GM12892 (cell line): ENCODE measurements around the gene DYNLT2.
"Not testable (repeated sequence)": the region's sequence is repeated elsewhere in the genome, so short reads cannot be mapped to it uniquely, and the experiment has no call there.

Experiments
- DNase-seq: peaks from one replicate; pipeline ENCODE4 v3.0.0; 2011; ENCODE audit not compliant: insufficient read length
- FAIRE-seq: peaks from 2 replicates; lab custom pipeline; 2011; peaks lifted over from hg19 to GRCh38; lab: Jason Lieb, UNC
- POLR2A ChIP-seq: IDR thresholded peaks from 2 replicates; pipeline ENCODE4 v1.6.1; 2011; ENCODE audit warnings: low read depth, low read length, control low read depth
- POLR2AphosphoS5 ChIP-seq: IDR thresholded peaks from 2 replicates; pipeline ENCODE4 v1.6.1; 2011; ENCODE audit warnings: low read depth, low read length, control low read depth
- TAF1 ChIP-seq: IDR thresholded peaks from 2 replicates; pipeline ENCODE4 v1.6.1; 2011; ENCODE audit warnings: low read depth, mild to moderate bottlenecking, control low read depth, low read length, borderline replicate concordance

The DYNLT2 gene

DNA sequence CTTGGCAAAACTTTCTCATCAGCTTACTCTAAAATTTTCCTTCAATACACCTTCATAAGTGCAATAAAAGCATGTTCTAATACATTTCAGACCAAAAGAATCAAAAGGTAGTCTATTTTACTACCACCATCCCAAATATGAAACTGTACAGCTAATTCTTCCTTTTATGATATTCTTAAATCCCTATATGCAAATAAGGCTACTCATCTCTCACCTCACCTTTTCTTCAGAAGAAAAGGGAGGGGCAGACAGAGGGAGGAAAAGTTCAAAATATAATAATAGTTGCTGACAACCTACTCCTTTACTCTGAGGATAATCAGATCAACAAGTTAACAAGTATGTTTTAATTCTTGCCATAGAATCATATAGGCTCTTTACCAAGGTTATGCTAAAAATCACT, 42.1 kb downstream of the DYNLT2 start:
- FAIRE-seq (no peak), DNase-seq (no peak)
- TF ChIP-seq TAF1 (no peak), POLR2A (no peak), POLR2AphosphoS5 (no peak)

DNA sequence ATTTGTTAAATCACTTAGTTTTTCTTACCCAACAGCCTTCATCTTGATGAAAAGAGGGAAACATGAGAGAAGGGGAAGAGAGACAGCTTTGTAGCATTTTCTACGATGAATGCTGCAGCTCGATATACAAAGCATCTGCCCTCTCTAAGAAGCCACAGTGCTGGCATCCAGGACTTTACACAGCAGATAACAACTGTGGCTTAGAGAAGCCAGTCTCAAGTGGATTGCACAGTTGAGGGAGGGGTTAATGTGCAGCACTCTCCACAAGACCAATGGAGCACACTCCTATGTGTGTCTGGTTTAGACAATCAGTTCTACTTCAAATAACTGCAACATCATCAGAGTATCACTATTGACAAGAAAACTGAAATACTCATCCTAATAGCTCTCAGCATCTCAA, 43.6 kb downstream of the DYNLT2 start:
- no peak for DNase-seq
- TF ChIP-seq POLR2AphosphoS5 (no peak), TAF1 (no peak), POLR2A (no peak)
- FAIRE-seq: peak; percentile 17

DNA sequence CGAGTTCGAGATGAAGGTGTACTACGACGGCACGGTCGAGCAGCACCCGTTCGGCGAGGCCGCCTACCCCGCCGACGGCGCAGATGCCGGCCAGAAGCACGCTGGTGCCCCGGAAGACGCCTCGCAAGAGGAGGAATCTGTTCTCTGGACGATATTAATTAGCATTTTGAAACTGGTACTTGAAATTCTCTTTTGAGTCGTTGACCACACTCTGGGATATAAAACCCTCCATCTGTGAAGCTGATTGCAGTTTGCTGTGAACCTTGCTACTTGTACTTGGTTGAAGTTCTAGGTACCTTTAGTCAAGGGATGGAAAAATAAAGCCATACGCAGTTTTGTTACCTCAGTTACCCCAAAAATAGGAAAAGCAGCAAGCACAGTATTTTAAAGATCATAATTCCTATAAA, 48.5 kb downstream of the DYNLT2 start:
- FAIRE-seq (no peak), DNase-seq (peak; percentile 22)
- no peak for TF ChIP-seq TAF1
- TF ChIP-seq POLR2A: no peak; the same call in 1 of the 2 replicates
- no peak for TF ChIP-seq POLR2AphosphoS5

DNA sequence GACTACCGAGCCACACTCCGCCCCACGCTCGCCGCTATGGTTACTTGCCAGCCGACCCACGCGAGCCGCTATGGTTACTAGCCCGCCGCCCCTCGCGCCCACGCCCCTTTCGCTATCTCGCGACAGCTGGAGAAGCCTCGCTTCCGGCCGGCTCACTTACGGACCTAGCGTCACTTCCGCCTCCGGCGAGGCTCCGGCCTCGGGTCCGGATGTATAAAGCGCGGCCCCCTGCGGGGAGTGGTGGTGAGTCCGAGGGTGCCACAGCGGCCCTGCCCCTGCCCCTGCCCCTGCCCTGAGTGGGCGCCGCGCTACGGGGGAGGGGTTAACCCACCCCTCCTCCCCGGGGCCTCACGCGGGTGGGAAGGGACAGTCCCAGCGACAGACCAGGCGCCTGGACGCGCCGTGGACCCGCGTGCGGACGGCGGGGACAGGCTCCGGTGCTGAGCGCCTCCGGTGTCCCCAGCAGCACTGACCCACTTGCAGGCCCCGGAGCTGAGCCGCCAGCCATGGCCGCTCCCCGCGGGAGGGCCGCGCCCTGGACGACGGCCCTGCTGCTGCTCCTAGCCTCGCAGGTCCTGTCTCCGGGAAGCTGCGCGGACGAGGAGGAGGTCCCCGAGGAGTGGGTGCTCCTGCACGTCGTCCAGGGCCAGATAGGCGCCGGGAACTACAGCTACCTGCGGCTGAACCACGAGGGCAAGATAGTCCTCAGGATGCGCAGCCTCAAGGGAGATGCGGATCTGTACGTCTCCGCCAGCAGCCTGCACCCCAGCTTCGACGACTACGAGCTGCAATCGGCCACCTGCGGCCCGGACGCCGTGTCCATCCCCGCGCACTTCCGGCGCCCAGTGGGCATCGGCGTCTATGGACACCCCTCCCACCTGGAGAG, 49.2 kb downstream of the DYNLT2 start, which contains the start of the genes C6orf120 and WDR27:
TSS of gene C6orf120 (plus strand) at position 173 of the 886 bp plus-strand sequence. CDS start at position 507, 334 bp downstream.
TSS of gene WDR27 (minus strand) at position 76 of the 886 bp plus-strand sequence. CDS start 13,024 bp downstream, outside the sequence.
- peak; percentile 95 for FAIRE-seq
- peak; percentile 90 for DNase-seq
- TF ChIP-seq POLR2AphosphoS5 (peak; percentile 85), POLR2A (peak; percentile 93), TAF1 (peak; percentile 70; the same call in 1 of the 2 replicates)

DNA sequence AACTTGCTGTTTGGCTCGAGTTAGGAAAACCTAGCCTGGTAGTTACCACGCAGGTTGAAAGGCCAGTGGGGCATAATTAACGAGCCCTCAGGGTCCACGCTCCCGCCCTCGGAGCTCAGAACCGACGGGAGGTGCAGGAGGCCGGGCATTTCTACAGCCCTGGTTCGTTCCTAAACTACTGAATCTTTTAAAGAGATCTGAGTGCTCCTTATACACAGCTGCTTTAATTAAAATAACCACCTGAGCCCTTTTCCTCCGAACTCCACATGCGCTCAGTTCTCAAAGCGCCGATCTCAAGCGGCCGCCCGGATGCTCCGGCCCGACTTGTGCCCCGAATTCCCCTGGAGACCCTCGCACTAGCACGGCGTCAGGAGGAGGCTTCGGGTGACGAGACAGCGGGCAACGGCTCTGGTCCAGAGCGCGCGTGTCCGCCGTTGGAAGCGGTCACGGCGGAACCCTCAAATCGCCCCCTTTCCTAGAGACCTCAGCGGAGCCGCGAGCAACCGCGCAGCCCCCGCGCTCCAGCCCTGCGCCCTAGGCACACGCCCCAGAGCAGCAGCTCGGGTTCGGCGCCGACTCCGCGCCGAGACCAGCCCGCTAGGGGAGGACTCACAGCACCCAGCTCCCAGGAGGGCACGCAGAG, 49.9 kb downstream of the DYNLT2 start:
- TF ChIP-seq POLR2A: no peak
- no peak for TF ChIP-seq TAF1
- no peak for TF ChIP-seq POLR2AphosphoS5
- no peak for FAIRE-seq
- DNase-seq: no peak

DNA sequence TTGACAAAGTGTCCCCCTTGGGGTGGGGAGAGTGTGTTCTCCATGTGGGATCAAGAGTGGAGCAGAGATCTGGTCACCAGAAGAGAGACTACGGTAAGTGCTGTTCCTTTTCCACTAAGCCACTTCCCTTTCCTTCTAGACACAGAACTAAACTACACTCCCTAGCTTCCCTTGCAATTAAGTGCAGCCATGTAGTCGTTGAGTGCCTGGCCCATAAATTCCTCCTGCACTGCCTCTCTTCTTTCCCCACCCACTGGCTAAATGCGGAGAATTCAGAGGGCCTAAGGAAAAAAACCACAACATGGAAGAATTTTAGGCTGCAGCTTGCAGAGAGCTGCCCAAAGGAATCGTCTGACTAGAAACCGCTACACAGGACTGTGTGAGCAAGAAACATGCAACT, 51.1 kb downstream of the DYNLT2 start:
- no peak for TF ChIP-seq POLR2A
- TF ChIP-seq TAF1: no peak
- TF ChIP-seq POLR2AphosphoS5: no peak
- no peak for FAIRE-seq
- DNase-seq: no peak

DNA sequence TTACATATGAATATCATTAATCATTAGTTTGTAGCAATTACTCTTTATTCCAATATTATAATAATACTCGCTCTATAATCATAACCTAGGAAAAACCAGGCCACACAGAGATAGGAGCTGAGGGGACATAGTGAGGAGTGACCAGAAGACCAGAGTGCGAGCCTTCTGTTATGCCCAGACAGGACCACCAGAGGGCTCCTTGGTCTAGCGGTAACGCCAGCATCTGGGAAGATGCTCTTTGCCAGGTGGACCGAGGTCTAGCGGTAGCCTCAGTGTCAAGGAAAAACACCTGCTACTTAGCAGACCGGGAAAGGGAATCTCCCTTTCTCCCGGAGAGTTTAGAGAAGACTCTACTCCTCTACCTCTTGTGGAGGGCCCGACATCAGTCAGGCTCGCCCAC, 54.3 kb downstream of the DYNLT2 start:
- FAIRE-seq, DNase-seq: not testable (repeated sequence)

DNA sequence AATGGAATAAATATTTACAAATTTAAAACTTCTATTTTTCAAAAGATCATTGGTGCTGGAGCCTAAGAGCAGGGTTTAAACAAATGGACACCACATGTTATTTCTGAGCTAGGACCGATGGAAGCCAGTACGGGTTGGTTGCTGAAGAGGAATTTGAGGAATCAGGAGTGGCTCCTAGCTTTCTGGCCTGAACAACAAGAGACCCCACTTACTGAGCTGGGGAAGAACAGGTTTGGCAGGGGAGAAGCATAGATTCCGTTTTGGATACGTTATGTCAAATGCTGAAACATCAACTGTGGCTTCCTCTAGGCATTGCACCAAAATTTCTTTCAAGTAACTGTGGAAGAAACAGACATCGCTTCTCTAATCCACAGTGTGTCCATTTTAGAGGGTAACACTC, 56.2 kb downstream of the DYNLT2 start:
- FAIRE-seq (no peak), DNase-seq (no peak)
- TF ChIP-seq POLR2AphosphoS5: no peak
- no peak for TF ChIP-seq POLR2A
- TF ChIP-seq TAF1: no peak

DNA sequence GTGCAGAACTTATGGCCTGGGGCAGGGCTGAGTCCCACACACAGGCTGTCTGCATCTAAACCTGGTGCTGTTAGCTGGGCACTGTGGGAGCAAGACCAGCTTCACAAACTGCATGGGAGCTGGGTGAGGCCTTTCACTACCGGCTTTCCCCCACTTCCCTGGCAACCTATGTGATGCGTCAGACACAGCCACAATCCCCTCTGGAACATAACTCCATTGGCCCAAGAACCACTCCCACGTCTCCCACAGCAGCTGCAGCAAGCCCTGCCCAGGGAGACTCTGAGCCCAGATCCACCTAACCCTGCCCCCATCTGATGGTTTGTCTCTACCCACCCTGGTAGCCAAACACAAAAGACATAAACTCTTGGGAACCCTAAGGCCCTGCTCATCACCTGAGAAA, 58.9 kb downstream of the DYNLT2 start:
- TF ChIP-seq POLR2AphosphoS5 (no peak), POLR2A (no peak), TAF1 (no peak)
- no peak for DNase-seq
- no peak for FAIRE-seq

DNA sequence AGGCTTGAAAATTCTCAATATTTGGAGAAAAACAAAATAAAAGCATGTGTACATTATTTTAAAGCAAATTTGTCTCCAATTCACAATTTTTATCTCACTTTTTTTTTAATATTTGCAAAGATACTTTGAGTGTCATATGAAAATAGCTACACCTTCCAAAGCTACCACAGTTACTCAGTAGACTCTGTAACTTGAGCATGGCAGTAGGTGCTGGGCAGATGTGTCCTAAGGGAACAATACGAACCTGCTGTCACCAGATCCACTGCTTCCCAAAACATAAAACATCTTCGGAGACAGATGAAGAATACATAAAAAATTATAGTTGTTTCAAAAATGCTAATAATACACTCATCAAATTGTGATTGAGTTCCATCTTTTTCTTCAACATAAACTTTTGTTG, 60.1 kb downstream of the DYNLT2 start:
- no peak for FAIRE-seq
- TF ChIP-seq TAF1 (no peak), POLR2A (no peak), POLR2AphosphoS5 (no peak)
- no peak for DNase-seq
